ENCODE measurements around the gene CAMK1D.
"Not testable (repeated sequence)": the region's sequence is repeated elsewhere in the genome, so short reads cannot be mapped to it uniquely, and the experiment has no call there.

The CAMK1D gene

DNA sequence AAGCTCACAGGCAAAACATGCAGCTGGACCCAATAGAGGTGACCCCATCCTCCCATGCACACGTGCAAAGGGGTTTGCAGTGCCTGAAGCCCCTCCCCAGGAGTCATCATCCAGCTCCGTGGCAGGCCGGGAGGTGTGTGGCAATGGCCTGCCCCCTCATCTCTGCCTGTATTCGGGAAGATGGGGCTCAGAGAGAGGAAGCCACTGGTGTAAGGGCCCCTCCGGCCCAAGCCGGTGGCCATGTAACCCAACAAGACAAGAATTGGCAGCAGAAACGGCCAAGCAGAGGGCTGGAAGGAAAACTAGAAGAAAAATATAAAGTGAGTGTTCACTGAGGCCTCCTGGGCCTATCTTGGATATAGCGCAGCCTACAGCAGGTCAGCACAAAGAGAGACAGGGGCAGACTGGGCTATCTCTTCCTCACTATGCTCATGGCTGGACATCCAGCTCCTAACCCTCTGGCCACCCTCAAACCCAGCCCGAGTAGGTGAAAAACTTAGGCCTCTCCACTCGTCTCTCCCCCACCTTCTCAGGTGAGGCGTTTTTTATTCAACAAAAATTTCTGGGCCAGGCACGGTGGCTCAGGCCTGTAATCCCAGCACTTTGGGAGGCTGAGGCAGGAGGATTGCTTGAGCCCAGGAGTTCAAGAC, 494.1 kb downstream of the CAMK1D start:
- Mint-ChIP-seq H3K9me3 (ENCODE audit: low read depth) (no peaks in the 10 kb centered on the region), H3K4me1 (ENCODE audit: low read depth) (no peaks in the 10 kb centered on the region), H3K36me3 (no peaks in the 10 kb centered on the region), H3K4me3 (no peak overlapping the region), H3K27ac (no peak overlapping the region), H3K27me3 (peaks cover 13% of the 10 kb centered on the region)

DNA sequence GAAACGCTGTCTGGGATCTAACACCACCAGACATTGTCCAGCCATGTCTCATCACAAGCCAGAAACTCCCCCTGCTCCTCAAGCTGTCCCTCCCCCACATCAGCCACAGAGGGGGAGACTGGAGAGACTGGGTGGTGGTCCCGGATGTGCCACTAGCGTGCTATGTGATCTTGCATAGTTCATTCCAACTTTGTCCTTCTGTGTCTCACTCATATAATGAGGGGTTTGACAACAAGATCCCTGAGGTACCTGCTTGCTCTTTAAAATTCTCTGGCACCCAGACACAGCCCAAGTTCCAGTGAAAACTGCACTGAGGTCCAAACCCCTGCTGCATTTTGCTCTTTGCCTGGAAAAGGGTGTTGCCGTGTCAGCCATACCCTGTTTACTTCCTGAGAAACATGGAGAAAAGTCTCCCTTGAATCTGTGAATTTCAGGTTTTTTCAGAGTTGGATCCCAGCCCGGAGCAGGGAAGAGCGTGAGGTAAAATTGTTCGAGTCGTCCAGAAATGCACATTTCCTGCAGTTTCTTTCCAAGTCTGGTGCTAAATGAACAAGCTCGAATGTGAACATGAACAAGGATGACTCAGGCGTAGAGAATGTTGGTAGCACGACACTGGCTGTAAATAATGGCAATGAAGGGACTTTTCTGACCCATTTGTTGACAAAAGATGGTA, 495.6 kb downstream of the CAMK1D start:
- Mint-ChIP-seq H3K9me3 (ENCODE audit: low read depth) (no peaks in the 10 kb centered on the region), H3K27me3 (peaks cover 13% of the 10 kb centered on the region), H3K36me3 (no peaks in the 10 kb centered on the region), H3K27ac (no peak overlapping the region), H3K4me1 (ENCODE audit: low read depth) (peaks cover 3% of the 10 kb centered on the region), H3K4me3 (no peak overlapping the region)

DNA sequence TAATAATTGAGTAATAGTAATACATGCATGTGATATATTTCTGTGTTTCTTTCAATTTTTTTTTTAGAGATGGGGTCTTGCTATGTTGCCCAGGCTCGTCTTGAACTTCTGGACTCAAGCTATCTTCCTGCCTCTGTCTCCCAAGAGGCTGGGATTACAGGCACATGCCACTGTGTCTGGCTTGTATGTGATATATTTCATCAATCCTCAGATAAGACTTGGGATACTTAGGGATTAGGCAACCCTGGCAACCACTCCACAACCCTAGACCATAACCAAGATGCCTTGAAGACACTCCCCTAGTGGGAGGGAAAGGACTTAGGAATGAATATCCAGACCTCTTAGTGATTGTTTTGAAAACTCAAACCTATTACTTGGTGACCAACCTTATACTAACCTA, 497.4 kb downstream of the CAMK1D start:
- no peaks in the 10 kb centered on the region for H3K9me3 Mint-ChIP-seq (ENCODE audit: low read depth)
- no peak overlapping the region for H3K4me3 Mint-ChIP-seq
- no peak overlapping the region for H3K27ac Mint-ChIP-seq
- H3K4me1 Mint-ChIP-seq (ENCODE audit: low read depth), result peaks cover 3% of the 10 kb centered on the region
- peaks cover 14% of the 10 kb centered on the region for H3K27me3 Mint-ChIP-seq
- H3K36me3 Mint-ChIP-seq, result peaks cover 3% of the 10 kb centered on the region

DNA sequence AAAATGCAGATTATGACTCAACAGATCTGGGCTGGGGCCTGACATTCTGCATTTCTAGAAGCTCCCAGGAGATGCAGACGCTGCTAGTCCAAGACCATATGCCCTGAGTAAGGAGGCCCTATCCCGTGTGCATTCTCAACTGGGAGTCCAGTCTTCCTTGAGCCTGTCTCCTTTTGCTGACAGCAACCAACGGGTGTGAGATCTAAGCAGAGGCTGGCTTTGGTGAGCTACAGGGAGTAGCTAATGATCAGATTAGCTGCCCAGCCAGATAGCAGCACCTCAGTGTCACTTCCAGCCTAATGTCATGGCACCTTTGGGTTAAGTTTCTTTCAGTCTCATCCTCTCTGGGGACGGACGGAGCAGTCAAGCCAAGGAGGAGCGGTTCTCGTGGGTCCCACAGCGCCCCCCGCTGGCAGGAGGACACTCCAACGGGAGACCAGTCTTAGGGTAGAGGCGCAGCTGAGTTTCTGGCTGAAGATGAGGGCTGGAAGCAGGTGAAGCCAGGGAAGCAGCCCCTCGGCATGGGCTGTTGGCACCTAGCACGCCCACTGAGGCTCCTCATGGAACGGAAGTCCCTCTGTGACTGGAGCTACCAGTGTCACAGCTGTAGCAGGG, 498.1 kb downstream of the CAMK1D start:
- Mint-ChIP-seq H3K27ac (no peak overlapping the region), H3K27me3 (peaks cover 12% of the 10 kb centered on the region), H3K4me3 (no peak overlapping the region), H3K36me3 (peaks cover 3% of the 10 kb centered on the region), H3K9me3 (ENCODE audit: low read depth) (no peaks in the 10 kb centered on the region), H3K4me1 (ENCODE audit: low read depth) (peaks cover 3% of the 10 kb centered on the region)

DNA sequence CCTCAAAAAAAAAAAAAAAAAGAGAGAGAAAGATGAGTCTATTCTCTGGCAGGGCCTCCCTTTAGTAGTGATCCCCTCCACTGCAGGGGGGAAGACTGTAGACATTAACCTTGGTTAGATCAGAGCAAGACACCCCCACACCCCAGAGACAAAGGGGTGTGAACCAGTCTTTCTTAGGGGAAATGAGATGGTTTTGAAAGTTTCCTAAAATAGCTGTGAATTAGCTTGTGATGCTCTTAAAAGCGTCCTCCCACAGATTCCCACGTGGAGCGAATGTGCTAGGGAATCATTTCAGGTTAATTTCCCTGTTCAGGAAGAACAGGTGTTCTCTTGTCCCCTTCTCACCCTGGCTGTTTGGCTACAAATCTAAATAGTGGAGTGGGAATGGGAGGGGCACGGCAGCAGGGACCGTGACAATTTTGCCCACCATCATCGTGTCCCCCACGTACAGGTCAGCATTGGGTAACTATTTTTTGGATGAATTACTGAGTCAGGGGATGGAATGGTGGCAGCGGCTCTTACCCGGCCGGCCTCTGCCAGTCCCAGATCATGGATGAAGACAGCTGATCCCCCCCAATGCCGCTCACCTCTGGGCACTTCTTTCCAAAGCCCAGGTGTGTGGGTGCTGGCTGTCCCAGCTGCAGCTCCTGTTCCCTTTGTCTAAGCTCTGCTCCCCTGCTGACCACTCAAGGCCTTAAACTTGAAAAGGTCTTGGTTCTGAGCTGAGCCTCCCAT, 499.3 kb downstream of the CAMK1D start:
- H3K9me3 Mint-ChIP-seq (ENCODE audit: low read depth), result no peaks in the 10 kb centered on the region
- H3K36me3 Mint-ChIP-seq, result peaks cover 3% of the 10 kb centered on the region
- H3K27ac Mint-ChIP-seq, result no peak overlapping the region
- H3K4me1 Mint-ChIP-seq (ENCODE audit: low read depth), result peaks cover 3% of the 10 kb centered on the region
- peaks cover 15% of the 10 kb centered on the region for H3K27me3 Mint-ChIP-seq
- H3K4me3 Mint-ChIP-seq, result no peak overlapping the region

DNA sequence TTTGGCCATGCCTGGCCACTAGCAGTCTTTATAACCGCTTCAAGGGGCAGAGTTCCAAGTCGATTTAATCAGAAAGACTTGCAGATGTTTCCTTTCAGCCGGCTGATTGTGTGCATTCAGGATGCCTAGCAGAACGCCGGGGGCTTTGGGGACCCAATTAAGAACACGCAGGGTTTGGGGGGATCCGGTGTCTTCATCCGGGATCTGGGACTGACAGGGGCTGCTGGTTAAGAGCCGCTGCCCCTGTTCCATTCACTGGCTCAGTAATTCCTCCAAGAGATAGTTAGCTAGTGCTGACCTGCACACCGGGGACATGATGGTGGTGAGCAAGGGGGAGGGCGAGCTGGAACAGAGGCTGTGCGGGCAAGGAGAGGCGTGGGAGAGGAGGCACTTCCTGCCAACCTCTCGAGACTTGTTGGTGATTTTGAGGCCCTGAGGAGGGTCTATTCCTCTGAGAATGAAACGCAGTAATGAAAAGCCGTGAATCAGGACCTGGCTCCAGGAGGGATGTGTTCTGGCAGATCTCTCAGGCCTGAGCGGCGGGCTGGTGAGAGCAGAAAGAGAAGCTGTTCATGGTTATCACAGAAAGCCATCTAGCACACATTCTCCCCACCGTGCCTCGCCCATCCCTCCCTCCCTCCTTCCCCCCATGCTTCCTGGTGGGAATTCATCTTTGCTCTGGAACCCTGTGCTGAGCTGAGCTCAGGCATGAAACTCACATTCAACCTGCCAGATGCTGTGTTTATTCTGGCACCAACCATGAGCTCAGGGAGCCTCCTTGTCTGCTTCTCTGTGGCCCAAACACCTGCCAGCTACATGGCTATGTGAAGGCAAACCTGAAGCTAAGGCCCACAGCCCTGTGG, 500.2 kb downstream of the CAMK1D start:
- H3K4me1 Mint-ChIP-seq (ENCODE audit: low read depth), result peaks cover 3% of the 10 kb centered on the region
- H3K27ac Mint-ChIP-seq, result no peak overlapping the region
- H3K4me3 Mint-ChIP-seq, result no peak overlapping the region
- H3K36me3 Mint-ChIP-seq, result peaks cover 3% of the 10 kb centered on the region
- no peaks in the 10 kb centered on the region for H3K9me3 Mint-ChIP-seq (ENCODE audit: low read depth)
- peaks cover 18% of the 10 kb centered on the region for H3K27me3 Mint-ChIP-seq

DNA sequence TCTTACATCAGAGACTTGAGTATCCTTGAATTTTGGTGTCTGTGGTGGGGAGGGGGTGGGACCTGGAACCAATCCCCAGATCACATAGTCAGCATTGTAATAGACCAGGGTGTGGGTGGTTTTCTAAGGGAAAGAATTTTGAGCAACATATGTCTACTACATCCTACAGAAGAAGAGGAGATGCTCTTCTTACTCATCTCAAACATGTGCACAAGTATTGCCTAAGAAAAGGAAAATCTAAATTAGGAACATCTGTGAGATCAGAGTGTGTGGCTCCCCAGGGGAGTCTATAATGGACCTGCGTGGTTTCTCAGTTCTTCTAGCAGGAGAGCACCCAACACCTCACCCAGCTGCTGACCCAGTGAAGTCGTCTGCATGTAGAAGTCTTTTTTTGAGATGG, 503.3 kb downstream of the CAMK1D start:
- no peak overlapping the region for H3K27ac Mint-ChIP-seq
- H3K4me1 Mint-ChIP-seq (ENCODE audit: low read depth), result peaks cover 3% of the 10 kb centered on the region
- H3K4me3 Mint-ChIP-seq, result no peak overlapping the region
- no peaks in the 10 kb centered on the region for H3K9me3 Mint-ChIP-seq (ENCODE audit: low read depth)
- peaks cover 3% of the 10 kb centered on the region for H3K36me3 Mint-ChIP-seq
- H3K27me3 Mint-ChIP-seq, result peaks cover 18% of the 10 kb centered on the region

DNA sequence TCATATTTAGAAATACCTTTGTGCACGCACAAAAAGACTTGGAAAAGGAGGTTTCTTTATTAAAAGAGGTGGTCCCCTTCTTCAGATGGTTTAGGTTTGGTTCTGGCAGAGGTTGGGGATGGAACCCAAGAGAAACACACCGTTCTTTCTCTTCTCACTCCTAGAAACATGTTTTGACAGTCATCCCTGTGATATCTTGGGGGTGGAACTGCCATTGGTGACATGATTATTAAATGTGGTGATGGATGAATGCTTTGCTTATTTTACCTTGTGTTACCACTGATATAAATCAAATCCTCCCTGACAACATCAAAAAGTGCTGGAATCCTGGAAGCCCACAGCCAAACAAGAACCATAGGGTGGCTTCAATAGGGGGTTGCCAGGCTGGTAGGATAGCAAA, 505.6 kb downstream of the CAMK1D start:
- H3K4me1 Mint-ChIP-seq (ENCODE audit: low read depth), result no peaks in the 10 kb centered on the region
- no peak overlapping the region for H3K27ac Mint-ChIP-seq
- H3K27me3 Mint-ChIP-seq, result peaks cover 20% of the 10 kb centered on the region
- H3K4me3 Mint-ChIP-seq, result no peak overlapping the region
- H3K36me3 Mint-ChIP-seq, result peaks cover 3% of the 10 kb centered on the region
- no peaks in the 10 kb centered on the region for H3K9me3 Mint-ChIP-seq (ENCODE audit: low read depth)

DNA sequence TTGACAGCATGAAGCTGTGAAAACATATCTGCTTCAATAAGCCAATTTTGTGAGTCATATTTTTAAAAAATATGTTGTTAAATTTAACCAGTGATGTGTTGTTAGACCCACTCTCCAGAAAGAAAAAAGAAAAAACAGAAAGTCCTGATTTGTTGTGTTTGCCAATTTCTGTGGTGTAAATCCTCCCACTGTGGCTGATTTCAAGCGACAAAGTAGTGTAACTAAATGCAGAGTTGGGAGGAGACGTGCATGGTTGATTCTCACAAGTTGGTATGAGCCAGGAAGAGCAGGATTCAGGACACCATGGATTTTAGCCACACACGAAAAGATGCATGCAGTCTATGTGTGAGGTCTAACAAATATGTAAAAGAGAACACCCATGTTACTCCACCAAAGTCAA, 513.1 kb downstream of the CAMK1D start:
- Mint-ChIP-seq H3K4me3 (no peak overlapping the region), H3K27ac (no peak overlapping the region), H3K4me1 (ENCODE audit: low read depth) (no peaks in the 10 kb centered on the region), H3K9me3 (ENCODE audit: low read depth) (no peaks in the 10 kb centered on the region), H3K27me3 (peaks cover 2% of the 10 kb centered on the region), H3K36me3 (no peaks in the 10 kb centered on the region)

DNA sequence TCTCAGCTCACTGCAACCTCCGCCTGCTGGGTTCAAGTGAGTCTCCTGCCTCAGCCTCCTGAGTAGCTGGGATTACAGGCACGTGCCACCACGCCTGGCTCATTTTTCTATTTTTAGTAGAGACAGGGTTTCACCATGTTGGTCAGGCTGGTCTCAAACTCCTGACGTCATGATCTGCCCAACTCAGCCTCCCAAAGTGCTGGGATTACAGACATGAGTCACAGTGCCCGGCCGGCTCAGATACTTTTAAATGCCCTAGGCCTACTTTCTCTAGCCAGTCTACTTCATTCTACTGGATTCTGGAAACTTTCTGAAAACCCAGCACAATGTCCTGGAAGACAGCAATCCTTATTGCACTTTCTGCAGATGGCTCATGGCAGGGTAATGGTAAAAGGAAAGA, 516.2 kb downstream of the CAMK1D start:
- not testable (repeated sequence) for H3K27me3 Mint-ChIP-seq; H3K36me3 Mint-ChIP-seq; H3K4me3 Mint-ChIP-seq; H3K9me3 Mint-ChIP-seq (ENCODE audit: low read depth); H3K4me1 Mint-ChIP-seq (ENCODE audit: low read depth); H3K27ac Mint-ChIP-seq

DNA sequence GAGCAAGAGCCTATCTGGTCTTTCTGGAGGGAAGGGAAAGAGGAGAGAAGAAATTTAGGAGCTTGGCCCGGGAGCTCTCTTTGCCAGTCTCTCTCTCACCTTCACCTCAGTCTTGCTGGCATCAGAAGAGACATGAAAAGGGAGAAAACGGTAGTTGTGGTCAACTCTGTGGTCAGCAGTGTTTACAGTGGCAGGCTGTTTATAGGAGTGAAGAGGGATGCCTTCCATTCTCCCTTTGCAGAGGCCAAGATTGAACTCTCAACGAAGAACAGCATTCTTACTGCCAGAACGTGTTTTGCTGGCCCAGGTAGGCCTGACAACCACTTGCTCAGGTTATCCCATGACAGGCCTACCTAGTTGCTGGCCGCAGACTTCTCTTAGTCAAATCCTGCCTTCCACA, 518.9 kb downstream of the CAMK1D start:
- H3K27ac Mint-ChIP-seq, result no peak overlapping the region

DNA sequence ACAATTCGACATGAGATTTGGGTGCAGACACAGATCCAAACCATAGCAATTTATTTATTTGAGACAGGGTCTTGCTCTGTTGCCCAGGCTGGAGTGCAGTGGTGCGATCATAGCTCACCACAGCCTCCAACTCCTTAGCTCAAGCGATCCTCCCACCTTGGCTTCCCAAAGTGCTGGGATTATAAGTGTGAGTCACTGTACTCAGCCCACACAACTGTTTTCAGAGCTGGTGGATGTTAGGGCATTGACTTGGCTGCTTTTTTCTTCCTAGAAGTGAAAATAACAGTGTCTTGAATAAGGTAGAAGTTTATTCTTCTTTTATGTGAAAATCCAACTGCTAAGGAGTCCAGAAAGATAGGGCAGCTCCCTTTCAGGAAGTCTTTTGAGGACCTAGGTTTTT, 520.1 kb downstream of the CAMK1D start:
- no peaks in the 10 kb centered on the region for H3K9me3 Mint-ChIP-seq (ENCODE audit: low read depth)
- peaks cover 2% of the 10 kb centered on the region for H3K27me3 Mint-ChIP-seq
- H3K36me3 Mint-ChIP-seq, result no peaks in the 10 kb centered on the region
- no peaks in the 10 kb centered on the region for H3K4me1 Mint-ChIP-seq (ENCODE audit: low read depth)
- no peak overlapping the region for H3K27ac Mint-ChIP-seq
- no peak overlapping the region for H3K4me3 Mint-ChIP-seq

More for the DNA sequence above, 518.9 kb downstream of the CAMK1D start:
- Mint-ChIP-seq H3K36me3 (no peaks in the 10 kb centered on the region), H3K27me3 (peaks cover 2% of the 10 kb centered on the region), H3K9me3 (ENCODE audit: low read depth) (no peaks in the 10 kb centered on the region), H3K4me1 (ENCODE audit: low read depth) (no peaks in the 10 kb centered on the region), H3K4me3 (no peak overlapping the region)

DNA sequence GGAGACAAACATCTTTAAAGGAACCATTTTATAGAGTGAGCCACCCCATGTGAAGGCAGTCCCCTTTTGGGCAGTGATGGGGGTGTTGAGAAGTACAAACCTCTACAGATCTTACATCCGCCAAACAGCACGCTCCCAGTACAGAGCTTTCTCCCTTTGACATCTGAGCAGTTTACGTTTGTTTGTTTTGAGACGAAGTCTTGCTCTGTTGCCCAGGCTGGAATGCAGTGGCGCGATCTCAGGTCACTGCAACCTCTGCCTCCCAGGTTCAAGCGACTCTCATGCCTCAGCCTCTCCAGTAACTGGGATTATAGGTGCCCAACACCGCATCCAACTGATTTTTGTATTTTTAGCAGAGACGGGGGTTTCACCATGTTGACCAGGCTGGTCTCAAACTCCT, 523.2 kb downstream of the CAMK1D start:
- Mint-ChIP-seq H3K36me3 (no peaks in the 10 kb centered on the region), H3K4me1 (ENCODE audit: low read depth) (no peaks in the 10 kb centered on the region), H3K4me3 (no peak overlapping the region), H3K27me3 (peaks cover 2% of the 10 kb centered on the region), H3K27ac (no peak overlapping the region), H3K9me3 (ENCODE audit: low read depth) (no peaks in the 10 kb centered on the region)

DNA sequence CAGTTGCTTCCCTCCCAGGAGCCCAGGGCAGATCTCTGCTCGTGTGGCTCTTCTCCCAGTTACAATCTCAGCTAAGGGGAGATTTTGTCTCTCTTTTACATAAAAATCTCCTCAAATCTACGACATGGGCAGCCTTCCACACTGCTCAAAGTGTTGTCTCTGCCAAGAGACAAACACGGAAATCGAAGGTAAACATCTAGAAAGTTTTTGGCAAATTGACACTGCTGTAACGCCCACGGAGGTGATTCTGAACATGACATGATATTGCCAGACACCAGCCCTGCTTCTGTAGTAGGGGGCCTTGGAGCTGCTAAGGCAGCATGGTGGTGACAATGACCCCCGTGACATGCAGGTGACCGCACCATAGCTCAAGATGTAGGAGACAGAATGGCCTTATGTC, 523.8 kb downstream of the CAMK1D start:
- no peak overlapping the region for H3K27ac Mint-ChIP-seq
- H3K36me3 Mint-ChIP-seq, result no peaks in the 10 kb centered on the region
- H3K27me3 Mint-ChIP-seq, result peaks cover 2% of the 10 kb centered on the region
- H3K4me1 Mint-ChIP-seq (ENCODE audit: low read depth), result no peaks in the 10 kb centered on the region
- H3K4me3 Mint-ChIP-seq, result no peak overlapping the region
- H3K9me3 Mint-ChIP-seq (ENCODE audit: low read depth), result no peaks in the 10 kb centered on the region

Data from activated naive CD8-positive, alpha-beta T cell (primary cell).